Peyer's patch (tissue), 4 donors: ENCODE results near the gene TRDN.

Experiments used
- POLR2A ChIP-seq, 2 donors: fragments of 450-650 bp; IDR thresholded peaks; one replicate each; pipeline ENCODE4 v1.5.1; 2017; ENCODE audit warnings: antibody characterized with exemption in 2 of 2, mild to moderate bottlenecking in 2 of 2, moderate library complexity in 2 of 2
- TF ChIP-seq, protein P1 (sequence below), 6 experiments: fragments of 450-650 bp in 4 of 6; fragments of 200-600 bp in 2 of 6; sonication (generic) in 1 of 6; IDR thresholded peaks; one replicate each; pipeline ENCODE4 v1.5.1; 2017 to 2019; ENCODE audit warnings: antibody characterized with exemption in 6 of 6, mild to moderate bottlenecking in 3 of 6, moderate library complexity in 1 of 6

DNA sequence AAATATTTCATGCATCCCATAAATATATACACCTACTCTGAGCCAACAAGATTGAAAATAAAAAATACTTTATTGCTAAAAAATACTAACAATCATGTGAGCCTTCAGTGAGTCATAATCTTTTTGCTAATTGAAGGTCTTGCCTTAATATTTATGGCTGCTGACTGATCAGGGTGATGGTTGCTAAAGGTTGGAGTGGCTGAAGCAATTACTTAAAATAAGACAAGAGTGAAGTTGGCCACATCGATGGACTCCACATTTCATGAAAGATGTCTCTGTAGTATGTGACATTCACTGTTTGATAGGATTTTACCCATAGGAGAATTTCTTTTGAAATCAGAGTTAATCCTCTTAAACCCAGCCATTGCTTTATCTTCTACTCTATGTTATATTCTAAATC, 11.1 kb downstream of the TRDN start:
- TF ChIP-seq, protein P1, sequence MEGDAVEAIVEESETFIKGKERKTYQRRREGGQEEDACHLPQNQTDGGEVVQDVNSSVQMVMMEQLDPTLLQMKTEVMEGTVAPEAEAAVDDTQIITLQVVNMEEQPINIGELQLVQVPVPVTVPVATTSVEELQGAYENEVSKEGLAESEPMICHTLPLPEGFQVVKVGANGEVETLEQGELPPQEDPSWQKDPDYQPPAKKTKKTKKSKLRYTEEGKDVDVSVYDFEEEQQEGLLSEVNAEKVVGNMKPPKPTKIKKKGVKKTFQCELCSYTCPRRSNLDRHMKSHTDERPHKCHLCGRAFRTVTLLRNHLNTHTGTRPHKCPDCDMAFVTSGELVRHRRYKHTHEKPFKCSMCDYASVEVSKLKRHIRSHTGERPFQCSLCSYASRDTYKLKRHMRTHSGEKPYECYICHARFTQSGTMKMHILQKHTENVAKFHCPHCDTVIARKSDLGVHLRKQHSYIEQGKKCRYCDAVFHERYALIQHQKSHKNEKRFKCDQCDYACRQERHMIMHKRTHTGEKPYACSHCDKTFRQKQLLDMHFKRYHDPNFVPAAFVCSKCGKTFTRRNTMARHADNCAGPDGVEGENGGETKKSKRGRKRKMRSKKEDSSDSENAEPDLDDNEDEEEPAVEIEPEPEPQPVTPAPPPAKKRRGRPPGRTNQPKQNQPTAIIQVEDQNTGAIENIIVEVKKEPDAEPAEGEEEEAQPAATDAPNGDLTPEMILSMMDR (IDR thresholded peaks at IDR 0.05), result no peak
- TF ChIP-seq POLR2A (IDR thresholded peaks at IDR 0.05), result no peak
